Amniotic stem cell (primary cell): Measurements from ENCODE around the gene COX8A.
"Not testable (repeated sequence)": the region's sequence is repeated elsewhere in the genome, so short reads cannot be mapped to it uniquely, and the experiment has no call there.

ENCODE experiments used
- DNase-seq: peaks from one replicate; lab custom pipeline; 2025; lab: John Stamatoyannopoulos, UW

Gene COX8A

DNA sequence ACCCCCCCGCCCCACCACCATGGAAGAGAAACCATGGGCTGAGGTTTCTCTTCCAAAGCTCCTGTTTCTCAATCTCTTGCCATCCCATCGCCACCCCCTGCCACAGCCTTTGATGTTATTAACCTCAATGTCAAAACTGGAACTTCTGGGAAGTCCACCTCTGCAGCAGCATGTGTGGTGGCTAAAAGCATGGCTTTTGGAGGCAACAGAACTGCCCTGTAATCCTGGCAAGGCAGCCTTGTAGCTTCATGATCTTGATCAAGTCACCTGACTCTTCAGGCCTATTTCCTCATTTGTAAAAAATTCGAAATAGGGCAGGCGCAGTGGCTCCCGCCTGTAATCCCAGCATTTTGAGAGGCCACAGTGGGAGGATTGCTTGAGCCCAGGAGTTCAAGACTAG lies 3.5 kb upstream of the COX8A start:
- DNase-seq: no peak

- not testable (repeated sequence) for DNase-seq
Measured at GRCh38 chr11:63973912-63974258, 535 bp upstream of the COX8A start.

DNA sequence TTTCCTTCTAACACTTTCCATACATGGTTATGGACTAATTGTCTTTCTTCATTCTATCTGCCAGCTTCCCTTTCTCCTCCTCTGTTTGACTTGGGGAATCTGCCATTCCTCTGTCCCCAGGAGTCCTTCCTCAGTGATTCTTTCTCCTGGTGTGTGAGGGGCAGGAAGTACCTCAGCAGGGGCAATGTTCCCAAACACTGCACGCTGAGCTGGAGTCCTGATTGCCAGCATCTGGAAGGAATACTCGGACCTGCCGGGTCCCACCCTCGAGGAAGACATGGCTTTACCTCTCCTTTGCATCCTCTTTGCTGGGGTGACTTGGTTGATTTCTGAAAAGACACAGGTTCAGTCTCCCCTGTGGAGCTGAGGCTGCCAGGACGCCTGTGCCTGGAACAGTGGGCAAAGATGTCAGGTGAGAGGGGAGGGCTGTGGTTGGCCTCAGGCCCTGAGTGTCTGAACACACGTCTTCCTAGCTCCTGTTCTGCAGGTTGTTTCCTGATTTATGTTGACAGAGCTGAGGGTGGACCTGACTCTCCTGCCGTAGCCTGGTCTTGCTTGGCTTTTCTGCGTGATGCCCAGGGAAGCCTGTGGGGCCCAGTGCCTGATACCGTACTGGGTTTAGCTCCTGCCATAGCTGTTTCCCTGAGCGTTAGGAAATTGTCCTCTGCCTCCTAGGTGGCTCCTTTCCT lies 4.3 kb downstream of the COX8A start:
- no peak for DNase-seq

DNA sequence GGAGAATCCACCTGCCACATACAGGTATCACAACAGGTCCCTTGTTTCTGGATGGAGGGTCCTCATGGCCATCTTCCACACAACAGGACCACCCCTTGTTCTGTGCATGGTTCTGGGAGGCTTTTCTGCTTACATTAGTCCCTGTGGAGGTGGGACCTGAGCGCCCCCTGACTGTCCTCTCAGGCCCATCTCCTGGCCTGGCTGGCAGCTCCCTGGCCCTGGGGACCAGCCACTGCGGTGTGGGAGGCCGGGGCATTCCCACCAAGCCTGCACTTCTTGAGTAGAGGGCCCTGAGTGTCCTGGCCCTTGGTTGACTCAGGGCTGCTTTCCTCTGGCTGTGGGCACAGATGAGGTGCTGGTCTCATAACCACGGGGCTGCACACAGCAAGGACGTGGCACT lies 5.0 kb downstream of the COX8A start:
- DNase-seq: no peak

DNA sequence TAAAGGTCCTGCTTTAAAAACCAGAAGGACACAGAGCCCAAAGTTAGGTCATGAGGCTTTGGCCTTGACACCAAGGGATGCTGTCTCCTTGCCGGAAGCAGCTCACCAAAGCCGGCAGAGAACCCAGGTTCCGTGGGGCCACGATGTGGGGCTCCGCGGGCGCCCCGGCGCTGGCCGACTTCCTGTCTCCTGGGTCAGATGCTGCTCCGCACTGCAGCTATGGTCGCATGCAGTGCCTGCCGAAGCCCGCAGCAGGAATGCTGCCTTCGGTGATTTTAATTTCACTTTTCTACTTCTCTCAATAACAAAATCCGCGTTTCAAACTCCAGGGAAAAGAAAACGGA lies 11.4 kb downstream of the COX8A start:
- DNase-seq: no peak

GRCh38 chr11:63986156-63986931 lies 11.9 kb downstream of the COX8A start, which contains the start of gene OTUB1:
OTUB1 (plus strand) TSS chr11:63986438; CDS start chr11:63986457, 19 bp downstream.
- peak; percentile 93 for DNase-seq

GRCh38 chr11:63986932-63987513 lies 12.6 kb downstream of the COX8A start:
- DNase-seq: no peak

- DNase-seq: no peak
Measured at GRCh38 chr11:63991558-63991957, 17.1 kb downstream of the COX8A start.

- no peak for DNase-seq
Measured at GRCh38 chr11:63993100-63993499, 18.7 kb downstream of the COX8A start.

GRCh38 chr11:63993993-63994392 lies 19.6 kb downstream of the COX8A start:
- DNase-seq: no peak

DNA sequence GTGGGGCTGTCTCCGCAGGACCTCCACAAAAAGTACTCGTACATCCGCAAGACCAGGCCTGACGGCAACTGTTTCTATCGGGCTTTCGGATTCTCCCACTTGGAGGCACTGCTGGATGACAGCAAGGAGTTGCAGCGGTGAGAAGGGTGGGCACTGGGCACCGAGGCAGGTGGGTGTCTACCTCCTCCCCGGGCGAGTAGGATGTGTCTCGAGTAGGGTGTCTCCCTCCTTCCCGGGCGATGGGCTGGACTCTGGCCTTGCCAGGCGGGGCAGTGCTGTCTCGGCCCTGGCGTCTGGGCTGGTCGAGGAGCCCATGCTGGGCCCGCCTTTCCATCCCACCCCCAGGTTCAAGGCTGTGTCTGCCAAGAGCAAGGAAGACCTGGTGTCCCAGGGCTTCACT lies 22.1 kb downstream of the COX8A start:
- DNase-seq: no peak

DNA sequence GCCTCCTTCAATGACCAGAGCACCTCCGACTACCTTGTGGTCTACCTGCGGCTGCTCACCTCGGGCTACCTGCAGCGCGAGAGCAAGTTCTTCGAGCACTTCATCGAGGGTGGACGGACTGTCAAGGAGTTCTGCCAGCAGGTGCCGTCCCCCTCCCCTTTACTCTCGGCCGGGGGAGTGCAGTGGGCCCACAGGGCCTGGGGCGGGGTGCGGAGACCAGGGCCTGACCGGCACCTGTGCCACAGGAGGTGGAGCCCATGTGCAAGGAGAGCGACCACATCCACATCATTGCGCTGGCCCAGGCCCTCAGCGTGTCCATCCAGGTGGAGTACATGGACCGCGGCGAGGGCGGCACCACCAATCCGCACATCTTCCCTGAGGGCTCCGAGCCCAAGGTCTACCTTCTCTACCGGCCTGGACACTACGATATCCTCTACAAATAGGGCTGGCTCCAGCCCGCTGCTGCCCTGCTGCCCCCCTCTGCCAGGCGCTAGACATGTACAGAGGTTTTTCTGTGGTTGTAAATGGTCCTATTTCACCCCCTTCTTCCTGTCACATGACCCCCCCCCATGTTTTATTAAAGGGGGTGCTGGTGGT lies 22.8 kb downstream of the COX8A start:
- DNase-seq: no peak

GRCh38 chr11:63997801-63998337 lies 23.4 kb downstream of the COX8A start:
- DNase-seq: no peak

DNA sequence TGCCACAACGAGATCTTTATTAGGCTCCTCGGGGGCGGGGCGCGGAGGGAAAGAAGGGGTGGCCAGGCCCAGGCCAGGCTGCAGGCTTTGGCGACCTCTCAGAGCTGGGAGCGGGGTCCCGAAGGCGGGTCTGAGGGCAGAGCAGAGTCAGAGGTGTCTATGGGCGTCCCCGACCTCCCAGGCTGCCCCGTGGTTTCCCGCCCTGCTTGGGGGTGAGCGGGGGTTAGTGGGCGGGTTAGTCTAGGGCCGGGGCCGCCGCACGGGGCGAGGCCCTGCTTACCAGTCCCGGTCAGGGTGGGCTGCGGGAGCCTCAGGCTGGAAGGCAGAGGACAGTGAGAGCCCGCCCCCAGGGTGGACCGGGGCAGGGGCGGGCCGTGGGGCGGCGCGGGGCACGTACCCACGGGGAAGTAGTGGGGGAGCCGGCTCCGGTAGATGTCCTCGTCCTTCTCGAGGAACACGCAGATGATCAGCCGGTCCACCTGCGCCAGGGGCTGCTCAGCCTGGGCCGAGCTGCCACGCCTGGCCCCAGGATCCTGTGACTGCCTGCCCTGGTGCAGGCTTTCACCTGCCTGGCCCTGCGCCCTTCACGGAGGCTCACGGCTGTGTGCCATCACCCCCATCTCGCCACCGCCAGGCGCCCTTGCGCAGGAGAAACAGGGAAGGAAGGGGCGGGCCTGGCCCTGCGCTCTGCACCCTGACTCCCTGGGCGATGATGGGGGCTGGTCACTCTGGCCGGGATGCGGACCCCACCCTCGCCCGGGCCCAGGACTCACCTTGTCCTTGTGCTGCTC lies 24.3 kb downstream of the COX8A start:
- DNase-seq: no peak

GRCh38 chr11:63999349-64000025 lies 25.1 kb downstream of the COX8A start:
- no peak for DNase-seq

DNA sequence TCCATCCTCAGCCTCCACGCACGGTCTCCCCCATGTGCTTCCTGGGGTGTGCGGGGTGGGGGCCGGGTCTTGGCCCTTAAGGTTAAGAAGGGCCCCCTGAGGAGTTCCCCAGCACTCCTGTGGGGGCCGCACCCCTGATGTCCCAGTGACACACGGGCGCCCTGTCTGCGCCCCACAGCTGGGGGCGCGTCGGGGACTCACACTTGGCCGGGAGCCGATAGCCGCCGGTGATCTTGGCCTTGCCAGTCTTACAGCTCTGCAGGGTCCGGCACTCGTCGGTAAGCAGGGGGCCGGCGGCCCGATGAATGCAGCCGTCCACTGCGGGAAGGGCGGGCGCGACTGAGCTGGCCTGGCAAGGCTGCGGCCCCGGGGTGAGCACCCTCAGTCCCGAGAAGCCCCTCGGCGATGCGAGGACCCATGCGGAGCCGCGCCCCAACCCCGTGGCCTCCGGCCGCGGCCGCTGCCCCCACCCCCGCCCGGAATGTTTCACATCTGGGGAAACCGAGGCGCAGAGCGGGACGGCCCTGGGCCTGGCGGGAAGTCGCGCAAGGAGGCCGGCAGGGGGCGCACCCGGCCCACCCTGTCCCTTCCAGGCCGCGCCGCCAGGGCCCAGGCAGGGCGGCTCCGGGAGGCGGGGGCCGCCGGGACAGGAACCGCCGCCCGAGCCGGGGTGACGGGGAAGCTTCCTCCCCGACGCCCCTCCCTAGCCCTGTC lies 25.8 kb downstream of the COX8A start:
- DNase-seq: peak; percentile 23

DNA sequence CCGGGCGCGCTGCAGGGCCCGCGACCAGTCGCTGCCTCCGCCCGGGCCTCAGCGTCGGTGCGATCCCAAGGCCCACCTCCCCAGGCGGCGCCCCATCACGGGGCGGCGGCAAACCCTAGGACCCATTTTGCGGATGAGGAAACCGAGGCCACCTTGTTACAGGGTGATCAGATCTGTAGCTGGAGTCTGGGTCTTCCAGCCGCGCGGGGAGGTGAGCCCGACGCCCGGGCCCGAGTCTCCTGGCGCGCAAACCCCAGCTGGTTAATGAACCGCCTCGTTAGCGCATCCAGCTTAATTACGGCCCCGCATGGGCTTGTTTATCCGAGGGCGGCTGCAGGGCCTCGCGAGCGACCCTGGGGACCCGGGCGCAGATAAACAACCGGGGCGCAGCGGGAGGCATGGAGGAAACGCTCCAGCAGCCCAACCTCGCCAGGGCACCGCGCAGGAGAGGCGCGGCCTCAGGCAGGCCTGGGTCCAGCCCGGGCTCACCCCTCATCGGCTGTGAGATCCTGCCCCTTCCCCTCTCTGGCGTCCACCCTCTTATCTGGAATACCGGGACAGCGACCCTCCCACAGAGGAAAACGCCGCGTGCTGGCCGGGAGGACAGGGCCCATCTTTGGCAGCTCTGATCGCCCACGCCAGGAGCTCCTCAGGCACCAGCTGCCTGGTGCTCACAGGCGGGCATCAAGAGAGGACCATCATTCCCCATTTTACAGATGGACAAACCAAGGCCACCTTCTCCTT lies 26.5 kb downstream of the COX8A start:
- no peak for DNase-seq

DNA sequence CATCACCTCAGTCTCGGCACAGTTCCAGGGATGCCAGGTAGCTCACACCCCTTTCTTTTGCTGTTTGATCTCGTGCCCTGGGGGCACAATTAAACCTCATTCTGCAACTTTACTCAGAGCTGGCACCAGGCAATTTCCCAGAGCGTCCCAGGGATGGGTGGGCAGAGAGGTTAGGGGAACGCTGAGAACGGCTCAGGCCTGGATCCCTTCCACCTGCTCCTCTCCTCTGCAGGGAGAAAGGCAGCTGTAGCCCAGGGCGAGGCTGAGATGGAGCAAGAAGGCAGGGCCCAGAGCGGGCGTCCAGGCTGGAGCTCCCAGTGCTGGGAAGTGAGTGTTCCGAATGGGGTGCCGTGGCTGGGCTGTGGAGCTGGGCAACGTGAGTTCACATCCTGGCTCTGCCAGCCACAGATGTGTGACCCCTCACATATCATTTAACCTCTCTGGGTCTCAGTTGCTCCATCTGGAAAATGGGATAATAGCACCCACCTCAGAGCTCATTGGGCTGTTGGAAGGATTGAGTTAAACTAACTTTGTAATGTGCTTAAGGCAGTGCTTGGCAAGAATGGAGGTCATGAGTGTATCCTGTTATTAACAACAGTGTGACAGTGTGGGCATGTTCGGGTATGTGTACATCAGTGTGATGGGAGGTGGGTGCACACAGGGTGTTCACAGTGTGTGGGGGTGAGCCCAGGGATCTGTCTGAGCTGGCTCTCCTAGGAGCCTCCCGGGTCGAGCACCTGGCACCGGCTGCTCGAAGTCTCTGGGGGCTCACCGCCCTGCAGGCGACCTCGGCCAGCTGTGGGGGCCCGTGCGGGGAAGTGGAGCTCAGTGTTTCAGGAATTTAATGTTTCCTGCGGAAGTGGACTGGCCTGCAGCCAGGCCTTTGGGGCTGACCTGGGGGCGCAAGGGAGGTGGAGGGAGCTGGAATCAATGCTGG lies 27.3 kb downstream of the COX8A start:
- DNase-seq: no peak
